H1 (cell line): ENCODE data around the gene KLK7. TPM values are rescaled to one million over a fixed set of nuclear protein-coding genes. Genes with fewer than 3 reads are reported as not detected.

Source experiments
- CTCF ChIA-PET: fragments of 300-600 bp; sonication (Branson Sonifier 250); formaldehyde crosslinking; loops from one replicate; lab custom pipeline; 2021; ENCODE audit not compliant: partially characterized antibody; lab: Charles Lee
- POLR2A ChIA-PET: fragments of 300-600 bp; sonication (Branson Sonifier 250); formaldehyde crosslinking; loops from one replicate; lab custom pipeline; 2021; ENCODE audit warnings: inconsistent platforms; ENCODE audit not compliant: partially characterized antibody; lab: Charles Lee
- DNase-seq, 2 experiments: peaks; one replicate each; pipeline versions ENCODE4 v3.0.0 to v3.0.0-alpha.2; 2010 to 2022; ENCODE audit warnings: low spot score in 2 of 2, low read depth in 1 of 2, mixed read lengths in 1 of 2
- FAIRE-seq: peaks from 2 replicates; lab custom pipeline; 2011; peaks lifted over from hg19 to GRCh38; lab: Jason Lieb, UNC
- H2AFZ ChIP-seq: 2 replicates; pipeline ENCODE4 v1.8.1; 2012; ENCODE audit warnings: low read length, inconsistent platforms
- H2AK5ac ChIP-seq: 2 replicates; pipeline ENCODE4 v1.6.1; 2013; ENCODE audit warnings: low read depth, low read length
- H2BK120ac ChIP-seq: replicated peaks from 2 replicates; pipeline ENCODE3; 2013; ENCODE audit warnings: low read depth, low read length, inconsistent platforms
- H2BK12ac ChIP-seq: 2 replicates; pipeline ENCODE4 v1.6.1; 2013; ENCODE audit warnings: low read depth, low read length
- H2BK15ac ChIP-seq: 2 replicates; pipeline ENCODE4 v1.6.1; 2013; ENCODE audit warnings: low read length
- H2BK20ac ChIP-seq: 2 replicates; pipeline ENCODE4 v1.6.1; 2013; ENCODE audit warnings: low read length
- H2BK5ac ChIP-seq: 2 replicates; pipeline ENCODE4 v1.6.1; 2013; ENCODE audit warnings: low read depth, low read length
- H3K14ac ChIP-seq: 2 replicates; pipeline ENCODE4 v1.6.1; 2013; ENCODE audit warnings: inconsistent platforms; ENCODE audit not compliant: insufficient read length
- H3K18ac ChIP-seq: 2 replicates; pipeline ENCODE4 v1.6.1; 2013; ENCODE audit warnings: low read length; ENCODE audit errors: extremely low read depth
- H3K23ac ChIP-seq: 2 replicates; pipeline ENCODE4 v1.6.1; 2013; ENCODE audit warnings: inconsistent platforms; ENCODE audit not compliant: insufficient read length
- H3K23me2 ChIP-seq: 2 replicates; pipeline ENCODE4 v1.6.1; 2013; ENCODE audit warnings: low read depth, low read length
- H3K27ac ChIP-seq: 2 replicates; pipeline ENCODE4 v1.6.1; 2011; ENCODE audit warnings: low read depth, low read length, inconsistent platforms
- H3K27me3 ChIP-seq, 4 experiments: replicated peaks in 1 of 4; 1 replicate in 1 of 4; 2 replicates in 3 of 4; pipeline versions ENCODE4 v1.6.1 to v1.8.1; 2011 to 2013; ENCODE audit warnings: low read length in 3 of 4, mild to moderate bottlenecking in 3 of 4, inconsistent platforms in 2 of 4, mixed read lengths in 2 of 4, moderate library complexity in 1 of 4; ENCODE audit not compliant: control insufficient read depth in 3 of 4, insufficient read depth in 3 of 4; ENCODE audit errors: extremely low read depth in 1 of 4
- H3K36me3 ChIP-seq, 4 experiments: 2 replicates each; pipeline versions ENCODE4 v1.6.1 to v1.8.1; 2011 to 2013; ENCODE audit warnings: mild to moderate bottlenecking in 4 of 4, low read length in 3 of 4, moderate library complexity in 2 of 4, control low read depth in 1 of 4, inconsistent platforms in 1 of 4; ENCODE audit not compliant: insufficient read depth in 4 of 4, control insufficient read depth in 2 of 4
- H3K4ac ChIP-seq: replicated peaks from 2 replicates; pipeline ENCODE3; 2013; ENCODE audit warnings: low read length, low read depth, mixed read lengths, inconsistent platforms; ENCODE audit not compliant: insufficient read length
- H3K4me1 ChIP-seq, 4 experiments: replicated peaks in 1 of 4; 1 replicate in 1 of 4; 2 replicates in 3 of 4; pipeline versions ENCODE4 v1.6.1 to v1.8.1; 2011 to 2013; ENCODE audit warnings: low read length in 3 of 4, inconsistent platforms in 2 of 4, mixed read lengths in 1 of 4; ENCODE audit not compliant: insufficient read depth in 4 of 4, control insufficient read depth in 3 of 4
- H3K4me2 ChIP-seq, 2 experiments: 2 replicates each; pipeline versions ENCODE4 v1.6.1 to v1.8.1; 2011 to 2013; ENCODE audit warnings: low read depth in 2 of 2, low read length in 2 of 2, control low read depth in 1 of 2, inconsistent platforms in 1 of 2, mild to moderate bottlenecking in 1 of 2; ENCODE audit not compliant: insufficient read depth in 1 of 2
- H3K4me3 ChIP-seq, 4 experiments: fragments of 200-600, 300-600 bp in 1 of 4; sonication (generic), shearing (Covaris generic), sonication (Bioruptor Twin) in 1 of 4; 2 replicates each; pipeline versions ENCODE4 v1.5.1 to v1.8.1; 2011 to 2016; ENCODE audit warnings: low read length in 4 of 4, low read depth in 3 of 4, control low read depth in 2 of 4, inconsistent platforms in 2 of 4, mild to moderate bottlenecking in 2 of 4, mixed read lengths in 1 of 4, moderate library complexity in 1 of 4; ENCODE audit not compliant: insufficient read depth in 2 of 4; ENCODE audit errors: extremely low read depth in 1 of 4
- H3K56ac ChIP-seq: replicated peaks from 2 replicates; pipeline ENCODE3; 2013; ENCODE audit warnings: low read depth, mild to moderate bottlenecking, mixed read lengths, low read length, inconsistent platforms; ENCODE audit not compliant: insufficient read length
- H3K79me1 ChIP-seq: 2 replicates; pipeline ENCODE4 v1.6.1; 2013; ENCODE audit warnings: low read depth, low read length, control low read depth
- H3K79me2 ChIP-seq, 2 experiments: 2 replicates each; pipeline versions ENCODE4 v1.6.1 to v1.8.1; 2012 to 2013; ENCODE audit warnings: low read length in 2 of 2, mild to moderate bottlenecking in 2 of 2, inconsistent platforms in 1 of 2; ENCODE audit not compliant: insufficient read depth in 2 of 2, control insufficient read depth in 1 of 2
- H3K9ac ChIP-seq, 4 experiments: replicated peaks in 1 of 4; 1 replicate in 1 of 4; 2 replicates in 3 of 4; pipeline versions ENCODE4 v1.6.1 to v1.8.1; 2011 to 2013; ENCODE audit warnings: low read depth in 3 of 4, low read length in 3 of 4, control low read depth in 2 of 4, mild to moderate bottlenecking in 2 of 4, moderate library complexity in 2 of 4, inconsistent platforms in 1 of 4; ENCODE audit errors: extremely low read depth in 1 of 4
- H3K9me3 ChIP-seq, 2 experiments: 2 replicates each; pipeline versions ENCODE4 v1.6.1 to v1.8.1; 2012 to 2013; ENCODE audit warnings: mild to moderate bottlenecking in 2 of 2, moderate library complexity in 2 of 2, control low read depth in 1 of 2, inconsistent platforms in 1 of 2, low read depth in 1 of 2, low read length in 1 of 2, mixed read lengths in 1 of 2; ENCODE audit not compliant: insufficient read depth in 2 of 2
- H4K20me1 ChIP-seq, 2 experiments: replicated peaks in 1 of 2; 2 replicates each; pipeline versions ENCODE3 to v1.8.1; 2011 to 2013; ENCODE audit warnings: inconsistent platforms in 2 of 2, low read length in 2 of 2, mild to moderate bottlenecking in 1 of 2; ENCODE audit not compliant: insufficient read depth in 2 of 2, control insufficient read depth in 1 of 2
- H4K5ac ChIP-seq: 2 replicates; pipeline ENCODE4 v1.6.1; 2013; ENCODE audit warnings: low read length, low read depth, mixed read lengths, inconsistent platforms; ENCODE audit not compliant: insufficient read length
- H4K8ac ChIP-seq: 2 replicates; pipeline ENCODE4 v1.8.0; 2013; ENCODE audit warnings: mild to moderate bottlenecking, moderate library complexity, low read length, inconsistent platforms; ENCODE audit not compliant: insufficient read depth; ENCODE audit errors: extremely low read depth
- H4K91ac ChIP-seq: replicated peaks from 2 replicates; pipeline ENCODE3; 2013; ENCODE audit warnings: low read length, mixed read lengths, inconsistent platforms; ENCODE audit not compliant: insufficient read length
- CTCF ChIP-seq, 3 experiments: IDR thresholded peaks; 1 replicate in 2 of 3; 2 replicates in 1 of 3; pipeline versions ENCODE4 v1.5.1 to v1.6.1; 2011; ENCODE audit warnings: low read length in 3 of 3, mild to moderate bottlenecking in 3 of 3, inconsistent platforms in 2 of 3, low read depth in 1 of 3, moderate library complexity in 1 of 3; ENCODE audit not compliant: insufficient read depth in 1 of 3; ENCODE audit errors: control extremely low read depth in 1 of 3
- POLR2AphosphoS5 ChIP-seq: IDR thresholded peaks from 2 replicates; pipeline ENCODE4 v1.6.1; 2011; ENCODE audit warnings: low read depth, low read length
- RAD21 ChIP-seq, 2 experiments: IDR thresholded peaks in 1 of 2; conservative IDR thresholded peaks in 1 of 2; 2 replicates each; pipeline ENCODE4 v1.6.1; 2011; ENCODE audit warnings: low read depth in 2 of 2, low read length in 2 of 2, improper control_type of control experiment in 1 of 2, inconsistent platforms in 1 of 2, mild to moderate bottlenecking in 1 of 2, moderate library complexity in 1 of 2
- WGBS, 2 experiments: shearing (Covaris generic) in 1 of 2; methylation state at CpG; one replicate each; pipeline versions ENCODE4 v1.1.6 to v1.1.7; 2013 to 2015; ENCODE audit warnings: low lambda C conversion rate in 2 of 2, mixed read lengths in 2 of 2, inconsistent platforms in 1 of 2, low coverage in 1 of 2, missing lambda C conversion rate in 1 of 2; ENCODE audit not compliant: insufficient replicate concordance in 2 of 2, insufficient coverage in 1 of 2, insufficient read length in 1 of 2; ENCODE audit errors: extremely low coverage in 1 of 2, missing lambda C conversion rate in 1 of 2; 5-methylcytosine and 5-hydroxymethylcytosine counted together
- polyA plus RNA-seq, 7 experiments: library from polyadenylated mRNA; depleted of rRNA in 3 of 7; stranded (reverse) in 5 of 7; unstranded in 2 of 7; fragments of >200 nt in 5 of 7; fragments of 200-250 nt in 2 of 7; gene quantifications; 1 replicate in 5 of 7; 2 replicates in 1 of 7; 4 replicates in 1 of 7; pipeline versions ENCODE4 v1.2.1 to v1.2.3, GENCODE V29; 2011 to 2013; ENCODE audit warnings: missing spikeins in 2 of 7, mixed read lengths in 2 of 7
- total RNA-seq: library from RNA; stranded (reverse); fragmentation: NEBNext Ultra II Directional; extraction: Animal tissue kit (Norgen Biotek cat#: 25700); gene quantifications from 2 replicates; pipeline ENCODE4 v1.2.1, GENCODE V29; 2021

KLK7 gene
- total and polyA plus RNA-seq, 2 of the 8 experiments (the other 6 are each of a cell fraction or from before 2014, with no cell fraction given): 0.73 to 1.4 TPM

- Histone ChIP-seq H3K14ac (no peak overlapping the region), H2BK15ac (no peak overlapping the region), H3K4me1 (peaks cover 0 to 16% (median 6%) of the 10 kb centered on the region in 4 experiments; a peak in 5 of 7 replicates), H3K56ac (no peak overlapping the region), H3K4me2 (no peak overlapping the region), H3K18ac (peak overlapping the region; percentile 71; the same call in 1 of the 2 replicates), H3K79me2 (no peaks in the 10 kb centered on the region), H3K27ac (no peak overlapping the region), H4K91ac (no peak overlapping the region), H3K9ac (no peak overlapping the region), H2BK20ac (no peak overlapping the region), H2BK12ac (no peak overlapping the region), H3K4ac (no peak overlapping the region), H2BK5ac (no peak overlapping the region; the same call in 1 of the 2 replicates), H3K23ac (no peak overlapping the region), H4K8ac (no peak overlapping the region), H2AFZ (peak overlapping the region; percentile 94), H3K79me1 (no peaks in the 10 kb centered on the region), H3K23me2 (peaks cover 3% of the 10 kb centered on the region; the same call in 1 of the 2 replicates), H3K27me3 (no peaks in the 10 kb centered on the region; a peak in 1 of 7 replicates), H4K5ac (no peak overlapping the region), H3K36me3 (no peaks in the 10 kb centered on the region), H2AK5ac (no peak overlapping the region), H2BK120ac (no peak overlapping the region), H3K4me3 (no peak overlapping the region), H3K9me3 (no peaks in the 10 kb centered on the region; a peak in 1 of 4 replicates), H4K20me1 (no peaks in the 10 kb centered on the region)
- POLR2A ChIA-PET: interaction anchor here (1.0 kb wide), 1 partner anchor 163 kb away, joined by 3 read pairs; no protein-coding TSS in a partner anchor
- CTCF ChIA-PET: interaction anchor here (1.3 to 1.9 kb wide), 2 partner anchors 17 to 129 kb away, joined by 3 to 5 read pairs; no protein-coding TSS in a partner anchor
- TF ChIP-seq RAD21 (IDR thresholded peaks at IDR 0.05 in 1 of 2, conservative IDR thresholded peaks at IDR 0.05 in 1 of 2; ENCODE audit: low read depth in 2 of 2, low read length in 2 of 2): peak; percentile 29 to 31; a peak in 2 of 4 replicates
- TF ChIP-seq CTCF (IDR thresholded peaks at IDR 0.05; ENCODE audit: control extremely low read depth in 1 of 3, insufficient read depth in 1 of 3, low read depth in 1 of 3, low read length in 3 of 3): peak in 2 of 3 experiments; percentile 14 to 19; a peak in 1 of 4 replicates
- no peak for TF ChIP-seq POLR2AphosphoS5
- FAIRE-seq: no peak
- WGBS, 2 experiments: 85% methylated on average over 13 of the region's 20 CpGs; no CpG with 5 or more reads in 1 of the 2 experiments
- no peak for DNase-seq
These were observed 15.6 kb downstream of the KLK7 start for GRCh38 chr19:50967929-50968715.
